Activated naive CD4-positive, alpha-beta T cell treated with anti-CD3 and anti-CD28 coated beads, Interleukin-2, amount 50 U/mL, for 72 hours (primary cell): Measurements from ENCODE around the gene HESX1. TPM values are rescaled to one million over a fixed set of nuclear protein-coding genes. Genes with fewer than 3 reads are reported as not detected.

Experiments
- ATAC-seq, 2 donors: fragments of 150-1000 bp; cut with Tn5 transposase; 2 replicates each; pipeline ENCODE4 v1.10.0; 2021; ENCODE audit warnings: mild to moderate bottlenecking in 2 of 2, moderate library complexity in 2 of 2
- DNase-seq, 2 donors: peaks; one replicate each; pipeline ENCODE4 v3.0.0; 2021 to 2022; ENCODE audit warnings: low spot score in 2 of 2
- H3K27ac Mint-ChIP-seq, 2 donors: one replicate each; pipeline ENCODE4 v1.8.0; 2022; ENCODE audit warnings: mild to moderate bottlenecking in 2 of 2, mixed read lengths in 2 of 2
- H3K36me3 Mint-ChIP-seq, 2 donors: one replicate each; pipeline ENCODE4 v1.8.0; 2022; ENCODE audit warnings: mixed read lengths in 2 of 2
- H3K9me3 Mint-ChIP-seq, 2 donors: one replicate each; pipeline ENCODE4 v1.8.0; 2022; ENCODE audit warnings: mixed read lengths in 2 of 2
- total RNA-seq, 2 donors: library from RNA; stranded (reverse); gene quantifications; one replicate each; pipeline ENCODE4 v1.2.3, GENCODE V29; 2022

Gene HESX1
- total RNA-seq, 2 donors from 2014 or later, result 1.3 to 1.5 TPM

DNA sequence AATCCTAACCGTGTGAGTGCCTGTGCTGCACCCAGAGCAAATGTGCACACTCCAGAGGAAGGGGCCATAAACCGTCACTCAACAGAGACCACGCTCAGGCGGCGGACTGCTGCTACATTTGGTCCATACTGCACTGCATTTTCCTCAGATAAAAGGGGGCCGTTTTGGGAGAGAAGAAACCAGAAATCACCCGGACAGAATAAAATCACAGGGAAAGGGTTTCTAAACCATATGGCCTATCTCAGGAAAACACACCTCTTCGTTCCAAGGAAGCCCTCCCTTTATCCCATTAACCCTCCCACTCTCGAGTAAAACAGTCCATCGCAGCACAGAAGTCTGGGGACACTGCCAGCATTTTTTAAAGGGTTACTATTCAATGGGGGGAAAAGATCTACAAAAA is 42.2 kb downstream of the HESX1 start:
- DNase-seq (no peak), ATAC-seq (no peak)
- H3K27ac Mint-ChIP-seq, result no peak overlapping the region
- no peaks in the 10 kb centered on the region for H3K36me3 Mint-ChIP-seq
- H3K9me3 Mint-ChIP-seq, result no peaks in the 10 kb centered on the region

DNA sequence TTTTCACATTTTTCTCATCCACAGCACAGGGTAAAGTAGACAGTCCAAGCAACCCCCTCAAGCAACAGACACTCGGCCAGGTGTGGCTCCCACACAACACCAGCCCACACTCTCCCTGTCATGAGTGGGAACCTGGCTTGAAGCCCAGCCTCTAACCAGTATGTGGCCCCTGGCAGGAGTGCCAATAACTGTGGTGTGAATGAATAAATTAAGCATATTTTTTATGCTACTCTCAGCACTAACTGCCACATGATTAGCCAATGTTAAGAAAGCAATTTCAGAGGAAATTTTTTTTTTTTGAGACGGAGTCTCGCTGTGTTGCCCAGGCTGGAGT is 44.5 kb downstream of the HESX1 start:
- ATAC-seq, result no peak
- H3K36me3 Mint-ChIP-seq, result no peaks in the 10 kb centered on the region
- H3K9me3 Mint-ChIP-seq, result no peaks in the 10 kb centered on the region
- H3K27ac Mint-ChIP-seq, result no peak overlapping the region
- no peak for DNase-seq

DNA sequence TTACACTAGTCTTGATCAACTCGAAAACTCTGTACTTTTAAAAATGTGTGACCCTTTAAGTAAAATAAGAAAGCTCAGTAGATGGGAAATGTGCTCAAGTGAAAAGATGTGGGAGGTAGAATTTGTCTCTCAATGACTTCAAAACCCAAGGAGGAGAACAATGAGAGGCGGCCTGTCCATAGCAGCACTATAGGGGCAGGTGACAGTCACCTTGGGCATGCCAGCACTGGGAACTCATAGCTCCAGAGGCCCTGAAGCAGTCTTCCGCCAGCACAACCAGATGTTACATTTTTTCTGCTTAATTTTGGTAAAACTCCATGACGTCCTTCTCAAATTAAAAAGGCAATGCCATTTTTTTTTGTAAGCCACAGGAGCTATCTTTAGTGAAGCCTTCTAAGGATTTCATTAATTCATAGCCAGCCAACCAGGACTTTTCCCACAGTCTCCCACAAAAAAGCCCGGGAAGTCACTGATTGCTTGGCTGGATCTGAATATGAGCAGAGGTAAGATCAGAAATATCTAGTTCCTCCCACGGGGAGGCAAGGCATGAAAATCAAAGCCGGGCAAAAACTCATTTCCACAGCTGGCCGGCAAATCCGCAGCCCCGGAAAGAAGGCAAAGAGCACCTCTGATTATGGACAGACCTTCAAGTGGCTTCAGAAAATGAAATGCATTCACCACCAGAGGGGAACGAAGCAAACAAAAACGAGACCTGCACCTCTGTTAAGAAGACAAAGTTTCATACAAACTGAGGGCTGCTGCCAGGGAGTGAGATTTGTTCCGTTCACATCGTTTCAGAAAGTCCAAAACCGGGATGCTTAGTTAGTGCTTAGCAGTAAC is 45.1 kb downstream of the HESX1 start:
- no peak for DNase-seq
- no peaks in the 10 kb centered on the region for H3K9me3 Mint-ChIP-seq
- H3K27ac Mint-ChIP-seq, result no peak overlapping the region
- ATAC-seq, result no peak
- H3K36me3 Mint-ChIP-seq, result no peaks in the 10 kb centered on the region

DNA sequence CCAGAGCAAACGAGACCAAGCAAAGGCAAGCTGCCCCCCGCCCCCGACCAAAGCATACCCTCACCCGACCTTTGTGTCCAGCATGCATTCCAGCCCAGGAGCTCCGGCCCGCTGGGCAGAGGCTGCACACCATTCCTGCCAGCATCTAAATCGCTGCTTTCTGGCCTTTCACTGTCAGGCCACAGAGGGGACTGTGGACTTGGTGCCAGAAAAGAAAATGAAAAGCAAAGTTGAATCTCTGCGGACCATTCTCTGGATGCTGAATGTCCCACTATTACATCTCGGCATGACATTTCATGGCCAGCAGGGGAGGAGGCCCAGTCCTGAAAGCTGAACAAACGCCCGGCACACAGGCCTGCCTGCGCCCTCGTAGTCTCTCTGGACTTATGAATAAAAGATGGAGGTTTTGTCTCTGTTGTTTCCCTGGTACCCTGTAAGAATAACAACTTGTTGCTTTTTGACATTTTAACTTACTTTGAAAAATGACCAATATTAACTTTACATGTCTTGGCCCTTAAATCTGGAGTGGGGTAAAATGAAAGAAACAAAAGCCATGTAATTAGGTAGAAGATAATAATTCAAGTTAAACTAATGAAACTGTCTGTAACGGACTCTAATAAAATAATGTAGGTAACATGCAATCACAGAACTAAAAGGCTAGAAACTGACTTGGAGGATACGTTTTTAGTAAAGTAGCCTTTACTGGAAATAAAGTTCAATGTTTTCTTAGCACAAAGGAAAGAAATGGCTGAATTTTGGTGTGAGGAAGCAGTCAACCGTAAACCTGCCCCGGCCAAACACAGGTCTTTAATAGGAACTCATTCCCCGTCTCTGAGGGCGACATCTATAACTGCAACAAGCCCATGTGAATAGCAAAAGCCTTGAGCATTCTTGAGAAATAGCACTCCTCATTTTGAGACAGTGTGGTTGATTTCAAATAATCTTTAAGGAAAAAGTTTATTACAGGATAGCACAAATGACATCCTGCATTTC is 47.3 kb downstream of the HESX1 start:
- H3K9me3 Mint-ChIP-seq, result no peaks in the 10 kb centered on the region
- no peak for ATAC-seq
- no peaks in the 10 kb centered on the region for H3K36me3 Mint-ChIP-seq
- no peak overlapping the region for H3K27ac Mint-ChIP-seq
- no peak for DNase-seq

DNA sequence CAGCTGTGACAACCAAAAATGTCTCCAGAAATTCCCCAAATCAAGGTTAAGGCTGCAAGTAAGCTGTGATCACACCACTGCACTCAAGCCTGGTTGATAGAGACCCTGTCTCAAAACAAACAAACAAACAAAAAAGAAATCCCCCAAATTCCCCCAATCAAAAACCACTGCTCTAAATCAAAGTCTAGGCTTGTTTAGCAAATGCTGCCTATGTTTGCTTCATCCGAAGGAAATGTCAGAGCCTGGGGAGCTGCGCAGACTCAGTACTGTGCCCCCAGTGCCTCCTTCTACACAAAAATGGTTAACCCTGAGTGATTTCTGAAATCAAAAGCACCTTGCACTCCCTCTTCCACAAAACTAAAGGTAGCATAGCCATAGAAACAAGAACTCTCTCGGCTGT is 48.0 kb downstream of the HESX1 start:
- H3K36me3 Mint-ChIP-seq, result no peaks in the 10 kb centered on the region

DNA sequence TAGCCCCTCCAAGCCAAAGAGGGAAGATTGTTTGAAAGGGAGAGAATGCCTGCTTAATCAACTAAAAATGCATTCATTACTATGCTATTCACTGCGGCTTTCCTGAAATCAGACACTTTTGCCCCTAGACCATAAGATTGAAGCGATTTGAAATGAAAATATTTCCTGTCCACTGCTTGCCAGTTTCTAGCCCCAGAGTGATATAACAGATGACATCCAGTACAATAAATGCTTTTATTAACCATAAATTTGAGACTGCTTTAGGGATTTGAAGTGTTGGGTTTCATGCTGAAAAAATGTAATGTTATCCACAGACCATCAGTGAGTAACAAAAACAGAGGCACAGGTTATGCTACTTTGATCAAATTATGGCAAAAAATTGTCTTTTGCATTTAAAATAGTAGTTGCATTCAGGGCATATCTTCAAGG is 48.7 kb downstream of the HESX1 start:
- Mint-ChIP-seq H3K9me3 (no peaks in the 10 kb centered on the region), H3K36me3 (no peaks in the 10 kb centered on the region)
- no peak for DNase-seq

More for the DNA sequence above, 48.0 kb downstream of the HESX1 start:
- no peaks in the 10 kb centered on the region for H3K9me3 Mint-ChIP-seq
- no peak overlapping the region for H3K27ac Mint-ChIP-seq
- no peak for ATAC-seq
- no peak for DNase-seq

DNA sequence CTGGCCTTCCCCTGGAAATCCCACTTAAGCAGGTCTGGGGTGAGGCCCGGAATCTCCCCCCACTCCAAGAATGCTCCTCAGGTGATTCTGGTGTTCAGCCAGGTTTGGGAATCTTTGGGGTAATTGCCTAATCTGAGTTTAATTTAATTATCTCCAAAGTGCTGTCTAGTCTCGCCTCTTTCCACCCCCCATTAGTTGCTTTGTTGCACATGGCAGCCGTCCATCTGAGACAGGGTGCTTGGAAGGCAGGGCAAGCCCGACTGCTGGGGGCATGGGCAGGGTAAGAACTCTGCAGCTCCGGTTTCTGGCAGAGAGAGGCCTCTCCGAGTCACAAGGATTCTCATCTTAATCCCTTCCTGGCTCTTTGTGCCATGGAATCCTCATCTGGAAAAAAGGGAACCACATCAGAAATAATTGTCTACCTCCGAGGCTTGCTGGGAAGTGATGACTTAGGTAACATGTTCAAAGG is 49.6 kb downstream of the HESX1 start:
- no peak for DNase-seq
- no peak overlapping the region for H3K27ac Mint-ChIP-seq
- H3K9me3 Mint-ChIP-seq, result no peaks in the 10 kb centered on the region
- no peaks in the 10 kb centered on the region for H3K36me3 Mint-ChIP-seq
- no peak for ATAC-seq

More for the DNA sequence above, 48.7 kb downstream of the HESX1 start:
- ATAC-seq, result no peak
- no peak overlapping the region for H3K27ac Mint-ChIP-seq

Other genes with a start within 250 kb of the HESX1 start
- gene SPATA12, start 139.3 kb downstream of the HESX1 start, total RNA-seq, result not detected
- gene IL17RD, start 34.6 kb downstream of the HESX1 start, total RNA-seq, result under 1 TPM in 1 of 2 donors, not detected in 1; 0.04 TPM
- gene APPL1, start 27.8 kb upstream of the HESX1 start, total RNA-seq, result 10 to 100 TPM; 28.0 to 38.4 TPM
- not detected for gene ASB14, start 92.7 kb upstream of the HESX1 start, total RNA-seq